ENCODE data around the gene LMBR1L.

Gene LMBR1L

DNA sequence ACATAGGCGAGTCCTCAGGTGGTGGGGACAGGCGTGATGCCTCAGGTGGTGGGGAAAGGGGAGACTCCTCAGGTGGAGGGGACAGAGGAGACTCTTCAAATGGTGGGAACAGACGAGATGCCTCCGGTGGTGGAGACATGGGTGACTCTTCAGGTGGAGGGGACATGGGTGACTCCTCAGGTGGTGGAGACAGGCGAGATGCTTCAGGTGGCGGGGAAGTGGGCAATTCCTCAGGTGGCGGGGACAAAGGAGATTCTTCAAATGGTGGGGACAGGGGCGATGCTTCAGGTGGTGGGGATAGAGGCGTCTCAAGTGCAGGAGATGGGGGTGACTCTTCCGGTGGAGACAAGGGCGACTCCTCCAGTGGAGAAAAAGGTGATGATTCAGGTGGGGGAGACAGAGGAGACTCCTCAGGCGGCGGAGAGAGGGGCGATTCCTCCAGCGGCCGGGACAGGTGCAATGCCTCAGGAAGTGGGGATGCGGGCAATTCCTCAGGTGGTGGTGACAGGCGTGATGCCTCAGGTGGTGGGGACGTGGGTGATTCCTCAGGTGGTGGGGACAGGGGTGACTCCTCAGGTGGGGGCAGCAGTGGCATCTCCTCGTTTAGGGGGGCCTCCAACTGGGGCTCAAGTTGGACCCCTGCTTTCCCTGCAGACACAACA is 58.7 kb downstream of the LMBR1L start:
- DNase-seq = no peak

DNA sequence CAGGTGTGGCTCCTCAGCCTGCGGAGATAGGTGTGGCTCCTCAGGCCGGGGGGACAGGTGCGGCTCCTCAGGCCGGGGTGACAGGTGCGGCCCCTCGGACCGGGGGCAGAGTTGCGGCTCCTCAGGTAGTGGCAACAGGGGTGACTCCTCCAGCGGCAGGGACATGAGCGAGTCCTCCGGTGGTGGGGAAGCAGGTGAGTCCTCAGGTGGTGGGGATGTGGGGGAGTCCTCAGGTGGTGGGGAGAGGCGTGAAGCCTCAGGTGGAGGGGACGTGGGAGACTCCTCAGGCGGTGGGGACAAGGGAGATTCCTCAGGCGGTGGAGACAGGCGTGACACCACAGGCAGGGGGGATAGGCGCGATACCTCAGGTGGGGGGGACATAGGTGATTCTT is 59.3 kb downstream of the LMBR1L start:
- DNase-seq = no peak

GRCh38 chr12:49050507-49051372 is 59.9 kb downstream of the LMBR1L start:
- DNase-seq = no peak

DNA sequence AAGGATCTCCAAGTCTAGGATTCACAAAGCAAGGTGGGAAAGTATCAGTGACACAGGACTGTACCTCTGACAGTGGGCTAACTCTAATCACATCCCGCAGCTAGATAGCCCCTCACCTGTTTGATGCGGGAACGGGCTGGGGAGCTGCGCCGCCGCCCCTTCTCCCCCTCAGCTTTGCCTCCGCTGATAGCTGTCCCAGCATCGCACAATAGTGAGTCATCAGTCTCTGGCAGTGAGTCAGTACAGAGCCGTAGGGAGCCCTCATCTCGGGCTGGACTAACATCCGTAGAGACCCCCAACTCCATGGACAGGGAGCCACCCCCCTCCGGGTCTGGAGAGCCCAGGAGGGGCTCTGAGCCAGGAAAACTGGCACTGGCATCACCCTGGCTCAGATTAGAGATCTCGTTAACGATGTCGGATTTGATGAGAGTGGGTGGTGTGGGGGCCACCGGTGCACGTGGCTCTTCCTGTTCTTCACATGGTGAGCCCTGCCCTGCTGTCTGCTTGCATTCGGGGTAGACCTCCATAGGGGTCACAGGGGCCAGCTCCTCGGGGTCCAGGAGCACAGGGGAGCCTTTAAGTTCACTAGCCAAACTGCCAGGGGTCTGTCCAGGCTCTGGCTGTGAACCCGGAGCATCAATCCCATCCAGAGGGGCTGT is 61.0 kb downstream of the LMBR1L start:
- no peak for DNase-seq

DNA sequence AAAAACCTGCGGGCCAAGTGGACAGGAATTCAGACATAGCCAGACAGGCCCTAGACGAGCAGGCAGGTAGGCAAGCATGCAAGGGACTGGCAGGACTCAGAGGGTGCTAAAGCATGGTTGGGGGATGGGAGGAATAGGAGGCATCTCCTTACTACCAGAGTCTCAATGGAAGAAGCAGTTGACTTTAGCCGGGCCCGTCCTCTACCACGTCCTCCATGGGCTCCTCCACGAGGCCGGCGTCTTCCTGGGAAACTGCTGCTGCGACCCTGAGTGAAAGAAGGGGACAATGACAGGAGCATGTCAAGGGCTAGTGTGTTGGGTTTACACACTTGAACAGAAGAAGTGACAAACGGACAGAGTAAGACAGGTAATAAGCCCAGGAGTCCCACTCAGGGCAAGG is 61.7 kb downstream of the LMBR1L start:
- DNase-seq = no peak
